Measurements from ENCODE around the gene CBARP. TPM values are rescaled to one million over a fixed set of nuclear protein-coding genes. Genes with fewer than 3 reads are reported as not detected.

The CBARP gene
- total and polyA plus RNA-seq, 2 of the 13 experiments (the other 11 are each of a cell fraction or from before 2014, with no cell fraction given): 1.2 to 1.4 TPM

DNA sequence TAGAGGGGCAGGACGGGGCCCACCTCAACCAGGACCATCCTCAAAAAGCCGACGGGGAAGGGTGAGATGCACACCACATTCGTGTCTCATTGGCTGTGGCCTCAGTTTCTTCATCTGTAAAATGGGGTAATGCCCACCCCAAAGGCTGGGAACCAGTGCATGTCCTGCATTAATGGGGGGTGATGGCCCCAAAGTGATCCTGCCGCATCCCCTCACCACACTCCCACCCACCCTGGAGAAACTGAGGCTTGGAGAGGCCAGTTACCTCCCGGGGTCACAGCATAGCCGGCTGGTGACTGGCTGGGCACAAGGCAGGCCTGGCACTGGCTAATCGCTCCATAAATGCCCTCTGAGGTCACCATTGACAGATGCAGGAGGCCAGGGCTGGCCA, 9.9 kb upstream of the CBARP start:
- in situ Hi-C loops (cut with HindIII; ENCODE audit: extremely low pct_ligation_motif_present, low pct_unique_long_range_greater_than_20kb) (no loop called here), intact Hi-C loops (cut with micrococcal nuclease; ENCODE audit: unreplicated experiment) (no loop called here)
- peaks cover 16% of the 10 kb centered on the region; the same call in 1 of the 2 replicates for H4K20me1 ChIP-seq (ENCODE audit: insufficient read depth, low read length)
- ATAC-seq (no peak), FAIRE-seq (no peak), DNase-seq (ENCODE audit: low spot score) (no peak)
- H3K79me2 ChIP-seq (ENCODE audit: insufficient read depth, low read length): peaks cover 30% of the 10 kb centered on the region
- H3K4me2 ChIP-seq (ENCODE audit: low read depth, low read length): peak overlapping the region; percentile 72
- no peaks in the 10 kb centered on the region for H3K9me3 ChIP-seq (ENCODE audit: low read length)
- TSS peak; percentile 29 for BruUV-seq (replicated peaks)
- POLR2A ChIA-PET: interaction anchor here (10.1 kb wide), 1 partner anchor 21 kb away, joined by 469 read pairs; the partner anchor contains the start of gene CIRBP
- 82% methylated on average over 6 of the region's 8 CpGs for WGBS (ENCODE audit: low lambda C conversion rate)
- no peaks in the 10 kb centered on the region; a peak in 1 of 5 replicates for H3K27me3 ChIP-seq (ENCODE audit: control insufficient read depth in 1 of 2, insufficient read depth in 2 of 2, low read length in 2 of 2)
- CTCF ChIA-PET (ENCODE audit: low intra/inter-chr PET ratio, low total read pairs): no interaction called here
- H3K27ac ChIP-seq (ENCODE audit: extremely low read length, insufficient read depth, low read length): peak overlapping the region; percentile 98
- H2AFZ ChIP-seq (ENCODE audit: low read length): no peak overlapping the region
- peak overlapping the region; percentile 42 to 82 (median 74); a peak in 5 of 6 replicates for H3K4me3 ChIP-seq (replicated peaks in 1 of 3; ENCODE audit: insufficient read depth in 1 of 3, low read depth in 2 of 3, low read length in 3 of 3)
- peak overlapping the region; percentile 79 for H3K9ac ChIP-seq (ENCODE audit: insufficient read depth, low read depth, low read length)
- peaks cover 2 to 9% of the 10 kb centered on the region in 2 experiments; a peak in 2 of 5 replicates for H3K36me3 ChIP-seq (replicated peaks in 1 of 2; ENCODE audit: control insufficient read depth in 1 of 2, insufficient read depth in 2 of 2, low read length in 2 of 2)
- peaks cover 54% of the 10 kb centered on the region for H3K4me1 ChIP-seq (ENCODE audit: insufficient read depth, low read length)
- no peak for TF ChIP-seq ZNF431 (CRISPR knock-in tag; IDR thresholded peaks at IDR 0.05; ENCODE audit: borderline replicate concordance, low read depth)
- TF ChIP-seq RNF2 (conservative IDR thresholded peaks at IDR 0.05; ENCODE audit: low read depth): no peak
- TF ChIP-seq ZBTB40 (IDR thresholded peaks at IDR 0.05): no peak
- TF ChIP-seq ZBTB40 (CRISPR knock-in tag; IDR thresholded peaks at IDR 0.05): 0 out of 2 replicates have a peak, but pooled peaks have one; percentile 35
- TF ChIP-seq ZBTB1 (CRISPR knock-in tag; IDR thresholded peaks at IDR 0.05; ENCODE audit: borderline replicate concordance): no peak
- no peak for TF ChIP-seq ZNF430 (CRISPR knock-in tag; IDR thresholded peaks at IDR 0.05)
- no peak for TF ChIP-seq REXO4 (CRISPR knock-in tag; IDR thresholded peaks at IDR 0.05; ENCODE audit: borderline replicate concordance)
- TF ChIP-seq FOXC1 (CRISPR knock-in tag; IDR thresholded peaks at IDR 0.05; ENCODE audit: borderline replicate concordance): 0 out of 2 replicates have a peak, but pooled peaks have one; percentile 45
- no peak for TF ChIP-seq ZNF841 (CRISPR knock-in tag; IDR thresholded peaks at IDR 0.05; ENCODE audit: borderline replicate concordance)
- TF ChIP-seq RCOR2 (CRISPR knock-in tag; IDR thresholded peaks at IDR 0.05): peak; percentile 53; the same call in 1 of the 2 replicates
- TF ChIP-seq DMAP1 (CRISPR knock-in tag; IDR thresholded peaks at IDR 0.05): no peak
- TF ChIP-seq ZNF3 (CRISPR knock-in tag; IDR thresholded peaks at IDR 0.05): 0 out of 2 replicates have a peak, but pooled peaks have one; percentile 32
- TF ChIP-seq ZNF7 (CRISPR knock-in tag; IDR thresholded peaks at IDR 0.05): no peak
- no peak for TF ChIP-seq MLLT10 (CRISPR knock-in tag; IDR thresholded peaks at IDR 0.05)
- no peak for TF ChIP-seq CBFB (CRISPR knock-in tag; IDR thresholded peaks at IDR 0.05)
- TF ChIP-seq, protein P1, sequence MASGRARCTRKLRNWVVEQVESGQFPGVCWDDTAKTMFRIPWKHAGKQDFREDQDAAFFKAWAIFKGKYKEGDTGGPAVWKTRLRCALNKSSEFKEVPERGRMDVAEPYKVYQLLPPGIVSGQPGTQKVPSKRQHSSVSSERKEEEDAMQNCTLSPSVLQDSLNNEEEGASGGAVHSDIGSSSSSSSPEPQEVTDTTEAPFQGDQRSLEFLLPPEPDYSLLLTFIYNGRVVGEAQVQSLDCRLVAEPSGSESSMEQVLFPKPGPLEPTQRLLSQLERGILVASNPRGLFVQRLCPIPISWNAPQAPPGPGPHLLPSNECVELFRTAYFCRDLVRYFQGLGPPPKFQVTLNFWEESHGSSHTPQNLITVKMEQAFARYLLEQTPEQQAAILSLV (CRISPR knock-in tag; IDR thresholded peaks at IDR 0.05; ENCODE audit: borderline replicate concordance): no peak
- no peak for TF ChIP-seq ZNF576 (CRISPR knock-in tag; IDR thresholded peaks at IDR 0.05)
